Smooth muscle cell (in vitro differentiated cells): ENCODE results near the gene PIEZO1. TPM values are rescaled to one million over a fixed set of nuclear protein-coding genes. Genes with fewer than 3 reads are reported as not detected.
A peak's percentile ranks its signal among the peaks of the same experiment; 100 is the strongest.

Source experiments
- DNase-seq: peaks from one replicate; lab custom pipeline; 2025; ENCODE audit not compliant: unreplicated experiment; lab: John Stamatoyannopoulos, UW
- H2AFZ ChIP-seq: fragments of 200-600 bp; sonication (generic); 2 replicates; pipeline ENCODE4 v1.6.0; 2016; ENCODE audit warnings: antibody characterized with exemption, low read depth, mild to moderate bottlenecking
- H3F3A ChIP-seq: fragments of 200-600 bp; sonication (generic); 2 replicates; pipeline ENCODE4 v1.6.0; 2017; ENCODE audit warnings: antibody characterized with exemption, low read depth
- H3K27ac ChIP-seq: fragments of 200-600 bp; sonication (generic); 2 replicates; pipeline ENCODE4 v1.5.1; 2016; ENCODE audit warnings: low read depth, mild to moderate bottlenecking
- H3K27me3 ChIP-seq: fragments of 200-600 bp; sonication (generic); 2 replicates; pipeline ENCODE4 v1.6.1; 2016; ENCODE audit warnings: low read depth, mild to moderate bottlenecking
- H3K36me3 ChIP-seq: fragments of 200-600 bp; sonication (generic); 2 replicates; pipeline ENCODE4 v1.5.1; 2016; ENCODE audit warnings: low read depth
- H3K4me1 ChIP-seq: fragments of 200-600 bp; sonication (generic); 2 replicates; pipeline ENCODE4 v1.5.1; 2016; ENCODE audit warnings: low read depth
- H3K4me2 ChIP-seq: fragments of 200-600 bp; sonication (generic); 2 replicates; pipeline ENCODE4 v1.6.0; 2016; ENCODE audit warnings: mild to moderate bottlenecking
- H3K4me3 ChIP-seq: fragments of 200-600 bp; sonication (generic); 2 replicates; pipeline ENCODE4 v1.5.1; 2016; ENCODE audit warnings: mild to moderate bottlenecking
- H3K79me2 ChIP-seq: fragments of 200-600 bp; sonication (generic); 2 replicates; pipeline ENCODE4 v1.6.0; 2016; ENCODE audit warnings: low read depth, mild to moderate bottlenecking
- H3K9ac ChIP-seq: fragments of 200-600 bp; sonication (generic); 2 replicates; pipeline ENCODE4 v1.6.0; 2016; ENCODE audit warnings: low read depth
- H3K9me3 ChIP-seq: fragments of 200-600 bp; sonication (generic); replicated peaks from 2 replicates; pipeline ENCODE4 v1.5.1; 2016; ENCODE audit warnings: low read depth
- H4K20me1 ChIP-seq: fragments of 200-600 bp; sonication (generic); 2 replicates; pipeline ENCODE4 v1.6.0; 2016; ENCODE audit warnings: low read depth
- CTCF ChIP-seq: fragments of 200-600 bp; sonication (generic); IDR thresholded peaks from 2 replicates; pipeline ENCODE4 v1.5.1; 2017; ENCODE audit warnings: borderline replicate concordance, mild to moderate bottlenecking, antibody characterized with exemption; ENCODE audit not compliant: insufficient read depth, poor library complexity, severe bottlenecking
- WGBS: methylation state at CpG from one replicate; pipeline ENCODE4 v1.1.7; 2016; ENCODE audit warnings: low lambda C conversion rate; 5-methylcytosine and 5-hydroxymethylcytosine counted together
- polyA plus RNA-seq: library from polyadenylated mRNA; unstranded; fragments of >200 nt; fragmentation: Nextera tagmentation; extraction: Ambion mirVana; gene quantifications from 2 replicates; pipeline ENCODE4 v1.2.1, GENCODE V29; 2016
- total RNA-seq: library from RNA; depleted of rRNA; stranded (reverse); fragments of >200 nt; gene quantifications from 2 replicates; pipeline ENCODE4 v1.2.3, GENCODE V29; 2014

The PIEZO1 gene
- total and polyA plus RNA-seq, 2 experiments from 2014 or later = 62.1 to 70.9 TPM

- peak within 1 kb of the TSS; percentile 42 for H2AFZ ChIP-seq
- H3K36me3 ChIP-seq = no peaks in the 10 kb centered on the region
- no peak within 1 kb of the TSS for H3K27ac ChIP-seq
- H3K4me3 ChIP-seq = peak within 1 kb of the TSS; percentile 67
- no peaks in the 10 kb centered on the region for H3F3A ChIP-seq
- peak within 1 kb of the TSS; percentile 99 for H3K4me2 ChIP-seq
- TF ChIP-seq CTCF = no peak
- no peak within 1 kb of the TSS for H3K9ac ChIP-seq
- peak; percentile 36 for DNase-seq
- H3K79me2 ChIP-seq = no peaks in the 10 kb centered on the region
- peaks cover 14% of the 10 kb centered on the region for H3K4me1 ChIP-seq
- H3K9me3 ChIP-seq = no peaks in the 10 kb centered on the region
- 22% methylated on average over 30 of the region's 65 CpGs for WGBS
- peaks cover 38% of the 10 kb centered on the region for H3K27me3 ChIP-seq
- H4K20me1 ChIP-seq = no peaks in the 10 kb centered on the region
These were observed 98.4 kb downstream of the PIEZO1 start, which contains the start of gene SNAI3 for GRCh38 chr16:88686439-88687253. SNAI3 (minus strand) TSS chr16:88686507; CDS start chr16:88686406, 101 bp downstream.

- H3K9me3 ChIP-seq = no peaks in the 10 kb centered on the region
- no peaks in the 10 kb centered on the region for H3K79me2 ChIP-seq
- H3K4me2 ChIP-seq = peak overlapping the region; percentile 99
- DNase-seq = no peak
- WGBS = 0% methylated on average over 9 of the region's 25 CpGs
- no peaks in the 10 kb centered on the region for H3K36me3 ChIP-seq
- no peak overlapping the region for H3K9ac ChIP-seq
- peak overlapping the region; percentile 67 for H3K4me3 ChIP-seq
- H3F3A ChIP-seq = no peaks in the 10 kb centered on the region
- H4K20me1 ChIP-seq = no peaks in the 10 kb centered on the region
- H3K4me1 ChIP-seq = peaks cover 14% of the 10 kb centered on the region
- TF ChIP-seq CTCF = no peak
- no peak overlapping the region for H3K27ac ChIP-seq
- peaks cover 38% of the 10 kb centered on the region for H3K27me3 ChIP-seq
- peak overlapping the region; percentile 42 for H2AFZ ChIP-seq
These were observed 99.0 kb downstream of the PIEZO1 start for GRCh38 chr16:88686062-88686438.

GRCh38 chr16:88685156-88686061, 99.6 kb downstream of the PIEZO1 start:
- Histone ChIP-seq H3K9ac (no peak overlapping the region), H3F3A (no peaks in the 10 kb centered on the region), H3K4me2 (peak overlapping the region; percentile 99), H3K27me3 (peaks cover 38% of the 10 kb centered on the region), H2AFZ (no peak overlapping the region), H4K20me1 (no peaks in the 10 kb centered on the region), H3K27ac (no peak overlapping the region), H3K79me2 (no peaks in the 10 kb centered on the region), H3K9me3 (no peaks in the 10 kb centered on the region), H3K4me3 (peak overlapping the region; percentile 67), H3K36me3 (no peaks in the 10 kb centered on the region), H3K4me1 (peaks cover 14% of the 10 kb centered on the region)
- DNase-seq = peak; percentile 9
- TF ChIP-seq CTCF = peak; percentile 67
- 11% methylated on average over 32 of the region's 33 CpGs for WGBS
